ENCODE data around the gene SLC25A38. TPM values are rescaled to one million over a fixed set of nuclear protein-coding genes. Genes with fewer than 3 reads are reported as not detected.

The SLC25A38 gene
- total RNA-seq, 1 donor from 2014 or later, result 20.6 TPM

DNA sequence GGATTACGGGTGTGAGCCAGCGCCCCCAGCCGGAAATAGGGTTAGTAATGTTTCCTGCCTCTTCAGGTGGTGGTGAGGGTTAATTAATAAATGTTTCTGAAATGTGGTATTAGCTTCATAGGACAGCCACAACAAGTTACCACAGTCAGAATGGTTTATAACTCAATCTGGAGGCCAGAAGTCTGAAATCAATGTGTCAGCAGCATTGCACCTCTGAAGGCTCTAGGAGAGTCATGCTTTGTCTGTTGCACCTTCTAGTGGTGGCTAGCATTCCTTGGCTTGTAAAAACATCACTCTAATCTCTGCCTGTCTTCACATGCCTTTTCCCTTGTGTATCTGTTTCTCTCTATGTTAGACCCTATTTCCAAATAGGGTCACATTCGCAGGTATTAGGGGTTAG lies 15.5 kb downstream of the SLC25A38 start:
- intact Hi-C loops (cut with DNase I), result no loop called here
- Histone ChIP-seq H3K36me3 (peaks cover 0 to 45% of the 10 kb centered on the region in 2 donors), H3K4me3 (no peak overlapping the region), H3K4me1 (no peaks in the 10 kb centered on the region), H3K27me3 (no peaks in the 10 kb centered on the region), H3K27ac (no peak overlapping the region), H3K9me3 (no peaks in the 10 kb centered on the region)
- TF ChIP-seq, protein P1, sequence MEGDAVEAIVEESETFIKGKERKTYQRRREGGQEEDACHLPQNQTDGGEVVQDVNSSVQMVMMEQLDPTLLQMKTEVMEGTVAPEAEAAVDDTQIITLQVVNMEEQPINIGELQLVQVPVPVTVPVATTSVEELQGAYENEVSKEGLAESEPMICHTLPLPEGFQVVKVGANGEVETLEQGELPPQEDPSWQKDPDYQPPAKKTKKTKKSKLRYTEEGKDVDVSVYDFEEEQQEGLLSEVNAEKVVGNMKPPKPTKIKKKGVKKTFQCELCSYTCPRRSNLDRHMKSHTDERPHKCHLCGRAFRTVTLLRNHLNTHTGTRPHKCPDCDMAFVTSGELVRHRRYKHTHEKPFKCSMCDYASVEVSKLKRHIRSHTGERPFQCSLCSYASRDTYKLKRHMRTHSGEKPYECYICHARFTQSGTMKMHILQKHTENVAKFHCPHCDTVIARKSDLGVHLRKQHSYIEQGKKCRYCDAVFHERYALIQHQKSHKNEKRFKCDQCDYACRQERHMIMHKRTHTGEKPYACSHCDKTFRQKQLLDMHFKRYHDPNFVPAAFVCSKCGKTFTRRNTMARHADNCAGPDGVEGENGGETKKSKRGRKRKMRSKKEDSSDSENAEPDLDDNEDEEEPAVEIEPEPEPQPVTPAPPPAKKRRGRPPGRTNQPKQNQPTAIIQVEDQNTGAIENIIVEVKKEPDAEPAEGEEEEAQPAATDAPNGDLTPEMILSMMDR (IDR thresholded peaks at IDR 0.05), result no peak
- TF ChIP-seq POLR2A (IDR thresholded peaks at IDR 0.05) (no peak), POLR2AphosphoS5 (IDR thresholded peaks at IDR 0.05; ENCODE audit: insufficient read depth in 1 of 2, low read depth in 1 of 2) (no peak)
- no peak for DNase-seq (ENCODE audit: extremely low spot score in 2 of 2)

GRCh38 chr3:39401983-39402382 lies 18.8 kb downstream of the SLC25A38 start:
- DNase-seq (ENCODE audit: extremely low spot score in 2 of 2), result no peak
- Histone ChIP-seq H3K4me1 (peaks cover 6% of the 10 kb centered on the region), H3K9me3 (no peaks in the 10 kb centered on the region), H3K36me3 (peaks cover 0 to 14% of the 10 kb centered on the region in 2 donors), H3K27ac (no peak overlapping the region), H3K4me3 (no peak overlapping the region), H3K27me3 (no peaks in the 10 kb centered on the region)
- TF ChIP-seq POLR2A (IDR thresholded peaks at IDR 0.05), result no peak
- TF ChIP-seq, protein P1 (IDR thresholded peaks at IDR 0.05), result no peak
- no peak for TF ChIP-seq POLR2AphosphoS5 (IDR thresholded peaks at IDR 0.05; ENCODE audit: insufficient read depth in 1 of 2, low read depth in 1 of 2)
- intact Hi-C loops (cut with DNase I), result no loop called here

DNA sequence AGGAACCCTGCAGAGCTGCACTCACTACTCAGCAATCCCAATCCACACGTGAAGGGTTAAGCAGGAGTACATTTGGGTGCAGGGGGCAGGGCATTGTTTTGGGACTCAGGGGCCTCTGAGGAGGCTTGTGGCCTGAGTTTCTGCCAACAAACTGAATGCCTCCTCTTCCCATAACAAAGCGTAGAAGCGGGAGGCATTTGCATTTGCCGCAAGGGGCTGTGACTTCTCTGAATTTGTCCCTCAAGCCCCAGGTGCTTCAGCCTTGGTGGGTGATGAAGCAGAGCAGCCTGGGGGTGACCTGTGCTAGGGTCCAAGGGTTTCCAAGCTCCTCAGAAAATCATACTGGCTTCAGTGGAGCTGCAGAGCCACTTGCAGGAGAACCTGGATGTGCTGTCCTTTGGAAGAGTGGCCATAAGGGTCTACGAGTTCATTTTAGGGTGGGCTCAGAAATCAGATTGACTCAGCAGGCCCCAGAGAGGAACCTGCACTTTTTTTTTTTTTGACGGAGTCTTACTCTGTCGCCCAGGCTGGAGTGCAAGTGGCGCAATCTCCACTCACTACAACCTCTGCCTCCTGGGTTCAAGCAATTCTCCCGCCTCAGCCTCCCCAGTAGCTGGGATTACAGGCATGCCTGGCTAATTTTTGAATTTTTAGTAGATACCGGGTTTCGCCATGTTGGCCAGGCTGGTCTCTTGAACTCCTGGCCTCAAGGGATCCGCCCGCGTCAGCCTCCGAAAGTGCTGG lies 21.9 kb downstream of the SLC25A38 start:
- peaks cover 32% of the 10 kb centered on the region for H3K4me1 ChIP-seq
- H3K27me3 ChIP-seq, result no peaks in the 10 kb centered on the region
- intact Hi-C loops (cut with DNase I), result no loop called here
- H3K27ac ChIP-seq, result no peak overlapping the region
- H3K4me3 ChIP-seq, result peak overlapping the region in 1 of 2 donors; percentile 19
- H3K36me3 ChIP-seq, result peaks cover 0 to 17% of the 10 kb centered on the region in 2 donors
- TF ChIP-seq, protein P1 (IDR thresholded peaks at IDR 0.05), result no peak
- TF ChIP-seq POLR2A (IDR thresholded peaks at IDR 0.05), result no peak
- no peak for TF ChIP-seq POLR2AphosphoS5 (IDR thresholded peaks at IDR 0.05; ENCODE audit: insufficient read depth in 1 of 2, low read depth in 1 of 2)
- no peaks in the 10 kb centered on the region for H3K9me3 ChIP-seq
- no peak for DNase-seq (ENCODE audit: extremely low spot score in 2 of 2)

- Histone ChIP-seq H3K4me3 (peak overlapping the region; percentile 67 to 70), H3K27me3 (no peaks in the 10 kb centered on the region), H3K4me1 (peaks cover 32% of the 10 kb centered on the region), H3K36me3 (peaks cover 0 to 23% of the 10 kb centered on the region in 2 donors), H3K9me3 (no peaks in the 10 kb centered on the region), H3K27ac (peak overlapping the region; percentile 54)
- DNase-seq (ENCODE audit: extremely low spot score in 2 of 2), result no peak
- intact Hi-C loops (cut with DNase I), result no loop called here
- TF ChIP-seq, protein P1 (IDR thresholded peaks at IDR 0.05), result no peak
- TF ChIP-seq POLR2A (IDR thresholded peaks at IDR 0.05) (no peak), POLR2AphosphoS5 (IDR thresholded peaks at IDR 0.05; ENCODE audit: insufficient read depth in 1 of 2, low read depth in 1 of 2) (no peak)
Observed at GRCh38 chr3:39405687-39406367, 22.7 kb downstream of the SLC25A38 start.

Measured in vagina (tissue), 2 donors.